Hepatocyte (in vitro differentiated cells): ENCODE measurements around the gene PAX3.

ENCODE experiments used
- EZH2 ChIP-seq: fragments of 200-600 bp; sonication (generic); IDR thresholded peaks from 2 replicates; pipeline ENCODE4 v1.6.1; 2016; ENCODE audit warnings: antibody characterized with exemption, mild to moderate bottlenecking, borderline replicate concordance
- EZH2phosphoT487 ChIP-seq: fragments of 200-600 bp; sonication (generic); IDR thresholded peaks from one replicate; pipeline ENCODE4 v1.6.1; 2018; ENCODE audit warnings: antibody characterized with exemption, mild to moderate bottlenecking, low read depth, moderate library complexity; ENCODE audit not compliant: unreplicated experiment, severe bottlenecking
- TF ChIP-seq, protein P1 (sequence below): fragments of 200-600 bp; sonication (generic); IDR thresholded peaks from 2 replicates; pipeline ENCODE4 v1.5.1; 2016; ENCODE audit warnings: antibody characterized with exemption, mild to moderate bottlenecking; ENCODE audit not compliant: poor library complexity

DNA sequence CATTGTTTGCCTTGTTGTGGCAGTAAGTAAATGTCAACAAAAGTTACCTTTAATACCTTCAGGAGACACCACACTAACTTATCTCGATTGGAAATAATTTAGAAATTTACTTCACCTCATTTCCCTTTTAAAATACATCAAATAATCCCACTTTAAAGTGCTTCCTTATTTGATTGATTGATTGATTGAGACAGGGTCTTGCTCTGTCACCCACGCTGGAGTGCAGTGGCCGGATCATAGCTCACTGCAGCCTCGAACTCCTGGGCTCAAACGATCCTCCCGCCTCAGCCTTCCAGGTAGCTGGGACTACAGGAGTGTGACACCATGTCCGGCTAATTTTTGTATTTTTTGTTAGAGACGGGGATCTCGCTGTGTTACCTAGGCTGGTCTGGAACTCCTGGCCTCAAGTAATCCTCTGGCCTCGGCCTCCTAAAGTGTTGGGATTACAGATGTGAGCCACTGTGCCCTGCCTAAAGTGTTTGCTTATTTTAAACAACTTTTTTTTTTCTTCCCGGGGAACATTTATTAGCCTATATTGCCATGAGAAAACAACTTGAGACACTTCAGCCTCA, 12.0 kb upstream of the PAX3 start:
- TF ChIP-seq, protein P1, sequence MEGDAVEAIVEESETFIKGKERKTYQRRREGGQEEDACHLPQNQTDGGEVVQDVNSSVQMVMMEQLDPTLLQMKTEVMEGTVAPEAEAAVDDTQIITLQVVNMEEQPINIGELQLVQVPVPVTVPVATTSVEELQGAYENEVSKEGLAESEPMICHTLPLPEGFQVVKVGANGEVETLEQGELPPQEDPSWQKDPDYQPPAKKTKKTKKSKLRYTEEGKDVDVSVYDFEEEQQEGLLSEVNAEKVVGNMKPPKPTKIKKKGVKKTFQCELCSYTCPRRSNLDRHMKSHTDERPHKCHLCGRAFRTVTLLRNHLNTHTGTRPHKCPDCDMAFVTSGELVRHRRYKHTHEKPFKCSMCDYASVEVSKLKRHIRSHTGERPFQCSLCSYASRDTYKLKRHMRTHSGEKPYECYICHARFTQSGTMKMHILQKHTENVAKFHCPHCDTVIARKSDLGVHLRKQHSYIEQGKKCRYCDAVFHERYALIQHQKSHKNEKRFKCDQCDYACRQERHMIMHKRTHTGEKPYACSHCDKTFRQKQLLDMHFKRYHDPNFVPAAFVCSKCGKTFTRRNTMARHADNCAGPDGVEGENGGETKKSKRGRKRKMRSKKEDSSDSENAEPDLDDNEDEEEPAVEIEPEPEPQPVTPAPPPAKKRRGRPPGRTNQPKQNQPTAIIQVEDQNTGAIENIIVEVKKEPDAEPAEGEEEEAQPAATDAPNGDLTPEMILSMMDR: no peak
- TF ChIP-seq EZH2 (no peak), EZH2phosphoT487 (no peak)
